Mammary epithelial cell (primary cell): ENCODE data around the gene ITGA8.

ENCODE experiments used
- EZH2 ChIP-seq: IDR thresholded peaks from 2 replicates; pipeline ENCODE4 v1.6.1; 2012; ENCODE audit warnings: low read length, inconsistent platforms, borderline replicate concordance
- TF ChIP-seq, protein P1 (sequence below), 2 donors: IDR thresholded peaks in 1 of 2; conservative IDR thresholded peaks in 1 of 2; 2 replicates each; pipeline ENCODE4 v1.5.1; 2011 to 2012; ENCODE audit warnings: inconsistent platforms in 2 of 2, low read length in 2 of 2, mild to moderate bottlenecking in 2 of 2, control low read depth in 1 of 2, low read depth in 1 of 2; ENCODE audit not compliant: insufficient read depth in 1 of 2; ENCODE audit errors: extremely low read depth in 1 of 2

DNA sequence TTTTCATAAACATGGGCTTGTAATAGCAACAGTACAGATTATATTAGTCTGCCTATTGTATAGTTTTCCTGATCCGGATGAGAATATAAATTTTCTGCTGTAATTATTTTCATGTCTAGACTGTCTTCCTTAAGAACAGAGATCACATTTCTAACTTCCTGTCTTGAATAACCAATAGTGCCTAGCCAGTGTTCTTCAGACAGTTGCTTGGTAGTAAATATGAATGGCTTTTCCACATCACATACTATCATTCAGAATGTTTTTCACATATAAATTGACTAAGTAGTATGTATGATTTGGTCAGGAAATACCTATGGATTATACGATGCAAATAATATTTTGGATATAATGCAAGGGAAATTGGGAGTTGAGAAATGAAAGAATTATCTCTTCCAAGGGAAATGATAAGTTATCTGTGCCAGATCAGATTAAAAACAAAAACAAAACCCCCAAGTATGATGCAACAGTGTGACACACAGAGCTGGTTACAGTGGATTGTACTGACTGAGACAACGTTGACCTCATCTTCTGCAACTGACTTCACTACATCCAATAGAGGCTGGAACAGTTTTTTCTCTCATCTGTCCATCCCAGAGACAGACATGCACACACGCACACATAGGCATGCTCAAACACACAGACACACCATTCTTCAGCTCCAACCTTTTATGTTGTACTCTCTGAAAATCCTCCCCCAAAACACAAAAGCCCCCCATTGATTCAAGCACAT, 16.4 kb downstream of the ITGA8 start:
- no peak for TF ChIP-seq EZH2
- TF ChIP-seq, protein P1, sequence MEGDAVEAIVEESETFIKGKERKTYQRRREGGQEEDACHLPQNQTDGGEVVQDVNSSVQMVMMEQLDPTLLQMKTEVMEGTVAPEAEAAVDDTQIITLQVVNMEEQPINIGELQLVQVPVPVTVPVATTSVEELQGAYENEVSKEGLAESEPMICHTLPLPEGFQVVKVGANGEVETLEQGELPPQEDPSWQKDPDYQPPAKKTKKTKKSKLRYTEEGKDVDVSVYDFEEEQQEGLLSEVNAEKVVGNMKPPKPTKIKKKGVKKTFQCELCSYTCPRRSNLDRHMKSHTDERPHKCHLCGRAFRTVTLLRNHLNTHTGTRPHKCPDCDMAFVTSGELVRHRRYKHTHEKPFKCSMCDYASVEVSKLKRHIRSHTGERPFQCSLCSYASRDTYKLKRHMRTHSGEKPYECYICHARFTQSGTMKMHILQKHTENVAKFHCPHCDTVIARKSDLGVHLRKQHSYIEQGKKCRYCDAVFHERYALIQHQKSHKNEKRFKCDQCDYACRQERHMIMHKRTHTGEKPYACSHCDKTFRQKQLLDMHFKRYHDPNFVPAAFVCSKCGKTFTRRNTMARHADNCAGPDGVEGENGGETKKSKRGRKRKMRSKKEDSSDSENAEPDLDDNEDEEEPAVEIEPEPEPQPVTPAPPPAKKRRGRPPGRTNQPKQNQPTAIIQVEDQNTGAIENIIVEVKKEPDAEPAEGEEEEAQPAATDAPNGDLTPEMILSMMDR (conservative IDR thresholded peaks at IDR 0.05 in 1 of 2, IDR thresholded peaks at IDR 0.05 in 1 of 2; ENCODE audit: extremely low read depth in 1 of 2, insufficient read depth in 1 of 2, low read depth in 1 of 2, low read length in 2 of 2): no peak
